Neuronal stem cell (in vitro differentiated cells): ENCODE results near the gene VDAC1.

Source experiments
- DNase-seq: peaks from one replicate; pipeline ENCODE4 v3.0.0-alpha.2; 2013; ENCODE audit warnings: low spot score
- H2AFZ ChIP-seq: one replicate; pipeline ENCODE4 v1.6.1; 2013; ENCODE audit warnings: mild to moderate bottlenecking, low read length, inconsistent platforms
- H2AK5ac ChIP-seq: 2 replicates; pipeline ENCODE4 v1.6.1; 2013; ENCODE audit warnings: low read depth, mild to moderate bottlenecking, inconsistent platforms, low read length, moderate library complexity, mixed read lengths
- H2BK120ac ChIP-seq: 2 replicates; pipeline ENCODE4 v1.6.1; 2013; ENCODE audit warnings: low read depth, mild to moderate bottlenecking, inconsistent platforms, low read length, moderate library complexity, mixed read lengths
- H2BK12ac ChIP-seq: one replicate; pipeline ENCODE4 v1.6.1; 2013; ENCODE audit warnings: low read length, inconsistent platforms
- H2BK15ac ChIP-seq: 2 replicates; pipeline ENCODE4 v1.6.1; 2013; ENCODE audit warnings: mild to moderate bottlenecking, low read length, inconsistent platforms, mixed read lengths
- H2BK5ac ChIP-seq: one replicate; pipeline ENCODE4 v1.6.1; 2013; ENCODE audit warnings: inconsistent platforms, mild to moderate bottlenecking, low read length, moderate library complexity
- H3K14ac ChIP-seq: one replicate; pipeline ENCODE4 v1.6.1; 2013; ENCODE audit warnings: low read length, inconsistent platforms
- H3K18ac ChIP-seq: 2 replicates; pipeline ENCODE4 v1.6.1; 2013; ENCODE audit warnings: low read length, inconsistent platforms
- H3K23ac ChIP-seq: 2 replicates; pipeline ENCODE4 v1.6.1; 2013; ENCODE audit warnings: low read depth, mild to moderate bottlenecking, mixed read lengths, low read length, inconsistent platforms; ENCODE audit not compliant: poor library complexity
- H3K27ac ChIP-seq: replicated peaks from 3 replicates; pipeline ENCODE4 v1.5.1; 2013; ENCODE audit warnings: low read length, inconsistent platforms
- H3K27me3 ChIP-seq, 3 experiments: 2 replicates each; pipeline ENCODE4 v1.6.1; 2013; ENCODE audit warnings: low read length in 3 of 3, mild to moderate bottlenecking in 2 of 3, inconsistent platforms in 1 of 3, low read depth in 1 of 3, mixed read lengths in 1 of 3, moderate library complexity in 1 of 3; ENCODE audit not compliant: control insufficient read depth in 3 of 3, insufficient read depth in 3 of 3
- H3K36me3 ChIP-seq, 2 donors: replicated peaks in 1 of 2; 2 replicates each; pipeline ENCODE4 v1.6.1; 2013; ENCODE audit warnings: low read length in 2 of 2; ENCODE audit not compliant: control insufficient read depth in 2 of 2, insufficient read depth in 2 of 2
- H3K4ac ChIP-seq: 2 replicates; pipeline ENCODE4 v1.6.1; 2013; ENCODE audit warnings: inconsistent platforms, mild to moderate bottlenecking, low read length, moderate library complexity
- H3K4me1 ChIP-seq, 2 donors: 1 replicate in 1 of 2; 2 replicates in 1 of 2; pipeline ENCODE4 v1.6.1; 2013; ENCODE audit warnings: low read length in 2 of 2, low read depth in 1 of 2; ENCODE audit not compliant: control insufficient read depth in 2 of 2, insufficient read depth in 1 of 2
- H3K4me2 ChIP-seq: one replicate; pipeline ENCODE4 v1.6.1; 2013; ENCODE audit warnings: mild to moderate bottlenecking, low read length, inconsistent platforms; ENCODE audit not compliant: insufficient read depth, poor library complexity, severe bottlenecking
- H3K4me3 ChIP-seq, 2 donors: 2 replicates each; pipeline ENCODE4 v1.5.1; 2013; ENCODE audit warnings: low read length in 2 of 2, mild to moderate bottlenecking in 2 of 2, inconsistent platforms in 1 of 2, moderate library complexity in 1 of 2
- H3K79me1 ChIP-seq: one replicate; pipeline ENCODE4 v1.6.1; 2013; ENCODE audit warnings: low read depth, mild to moderate bottlenecking, inconsistent platforms, low read length, moderate library complexity
- H3K9ac ChIP-seq: one replicate; pipeline ENCODE4 v1.6.1; 2013; ENCODE audit warnings: mild to moderate bottlenecking, low read depth, low read length, inconsistent platforms; ENCODE audit not compliant: poor library complexity
- H3K9me3 ChIP-seq, 2 donors: replicated peaks in 1 of 2; 2 replicates each; pipeline versions ENCODE3 to v1.6.1; 2013; ENCODE audit warnings: low read length in 2 of 2, mild to moderate bottlenecking in 2 of 2, inconsistent platforms in 1 of 2, low read depth in 1 of 2, mixed read lengths in 1 of 2, moderate library complexity in 1 of 2; ENCODE audit not compliant: control insufficient read depth in 2 of 2, insufficient read depth in 1 of 2
- H4K8ac ChIP-seq: one replicate; pipeline ENCODE4 v1.6.1; 2013; ENCODE audit warnings: low read depth, mild to moderate bottlenecking, inconsistent platforms, low read length, moderate library complexity
- H4K91ac ChIP-seq: one replicate; pipeline ENCODE4 v1.6.1; 2013; ENCODE audit warnings: low read length, low read depth, mild to moderate bottlenecking, inconsistent platforms; ENCODE audit not compliant: poor library complexity
- WGBS, 2 donors: extraction: QIAGEN DNeasy Blood & Tissue Kit; methylation state at CpG; one replicate each; pipeline ENCODE4 v1.1.7; 2013; ENCODE audit warnings: missing lambda C conversion rate in 2 of 2, mixed read lengths in 1 of 2; ENCODE audit not compliant: insufficient read length in 2 of 2, insufficient replicate concordance in 1 of 2; ENCODE audit errors: extremely low coverage in 2 of 2; 5-methylcytosine and 5-hydroxymethylcytosine counted together

Gene VDAC1

GRCh38 chr5:134001938-134002731 is 2.6 kb downstream of the VDAC1 start:
- no peak overlapping the region for H2BK15ac ChIP-seq
- H2BK12ac ChIP-seq: no peak overlapping the region
- DNase-seq: no peak
- H3K27me3 ChIP-seq: no peaks in the 10 kb centered on the region
- no peak overlapping the region for H3K23ac ChIP-seq
- WGBS, 2 donors: no CpG with 5 or more reads among the region's 13 CpGs
- no peaks in the 10 kb centered on the region for H3K9me3 ChIP-seq
- H3K18ac ChIP-seq: no peak overlapping the region
- H3K36me3 ChIP-seq: peaks cover 6 to 39% of the 10 kb centered on the region in 2 donors
- H2AFZ ChIP-seq: no peak overlapping the region
- no peak overlapping the region for H2AK5ac ChIP-seq
- H3K14ac ChIP-seq: no peak overlapping the region
- no peak overlapping the region for H2BK120ac ChIP-seq
- no peak overlapping the region for H3K4ac ChIP-seq
- H3K4me1 ChIP-seq: peaks cover 14 to 16% of the 10 kb centered on the region in 2 donors
- H2BK5ac ChIP-seq: no peak overlapping the region
- no peak overlapping the region for H3K9ac ChIP-seq
- H4K8ac ChIP-seq: no peak overlapping the region
- H3K27ac ChIP-seq: no peak overlapping the region
- peaks cover 10% of the 10 kb centered on the region for H3K79me1 ChIP-seq
- no peak overlapping the region for H3K4me2 ChIP-seq
- H4K91ac ChIP-seq: no peak overlapping the region
- peak overlapping the region in 1 of 2 donors; percentile 96 for H3K4me3 ChIP-seq

- Histone ChIP-seq H3K27me3 (no peaks in the 10 kb centered on the region), H3K23ac (no peak overlapping the region), H3K4me2 (no peak overlapping the region), H3K9me3 (no peaks in the 10 kb centered on the region), H3K79me1 (peaks cover 15% of the 10 kb centered on the region), H2BK15ac (no peak overlapping the region), H3K27ac (no peak overlapping the region), H3K36me3 (peaks cover 6 to 39% of the 10 kb centered on the region in 2 donors), H2AK5ac (no peak overlapping the region), H2BK12ac (no peak overlapping the region), H3K4me3 (no peak overlapping the region), H4K8ac (no peak overlapping the region), H3K9ac (no peak overlapping the region), H2AFZ (no peak overlapping the region), H3K14ac (no peak overlapping the region), H3K4me1 (peaks cover 15 to 17% of the 10 kb centered on the region in 2 donors), H3K4ac (no peak overlapping the region), H3K18ac (no peak overlapping the region), H4K91ac (no peak overlapping the region), H2BK5ac (peak overlapping the region; percentile 14), H2BK120ac (no peak overlapping the region)
- WGBS, 2 donors: no CpG with 5 or more reads among the region's 10 CpGs
- DNase-seq: no peak
Observed at GRCh38 chr5:134000696-134001453, 3.9 kb downstream of the VDAC1 start.

- Histone ChIP-seq H3K9ac (no peak overlapping the region), H3K4ac (no peak overlapping the region), H3K36me3 (peaks cover 6 to 39% of the 10 kb centered on the region in 2 donors), H3K79me1 (peaks cover 15% of the 10 kb centered on the region), H3K14ac (peak overlapping the region; percentile 78), H2BK15ac (no peak overlapping the region), H4K91ac (no peak overlapping the region), H3K4me3 (no peak overlapping the region), H3K27ac (no peak overlapping the region), H3K27me3 (no peaks in the 10 kb centered on the region), H3K4me1 (peaks cover 17 to 18% of the 10 kb centered on the region in 2 donors), H2BK12ac (no peak overlapping the region), H2BK120ac (no peak overlapping the region), H4K8ac (no peak overlapping the region), H2BK5ac (no peak overlapping the region), H2AFZ (no peak overlapping the region), H3K9me3 (no peaks in the 10 kb centered on the region), H3K18ac (no peak overlapping the region), H2AK5ac (no peak overlapping the region), H3K4me2 (no peak overlapping the region), H3K23ac (no peak overlapping the region)
- WGBS, 2 donors: no CpG with 5 or more reads among the region's 5 CpGs
- no peak for DNase-seq
Observed at GRCh38 chr5:134000091-134000511, 4.7 kb downstream of the VDAC1 start.

GRCh38 chr5:133998807-133999206 is 6.0 kb downstream of the VDAC1 start:
- Histone ChIP-seq H3K27me3 (no peaks in the 10 kb centered on the region), H3K4me3 (no peak overlapping the region), H2BK12ac (no peak overlapping the region), H3K4me1 (peaks cover 17 to 20% of the 10 kb centered on the region in 2 donors), H3K23ac (no peak overlapping the region), H3K9me3 (no peaks in the 10 kb centered on the region), H2AFZ (no peak overlapping the region), H3K4ac (no peak overlapping the region), H2BK120ac (no peak overlapping the region), H3K79me1 (peaks cover 15% of the 10 kb centered on the region), H2BK15ac (no peak overlapping the region), H2BK5ac (no peak overlapping the region), H3K27ac (no peak overlapping the region), H3K18ac (no peak overlapping the region), H4K8ac (no peak overlapping the region), H3K14ac (no peak overlapping the region), H3K4me2 (no peak overlapping the region), H3K9ac (no peak overlapping the region), H4K91ac (no peak overlapping the region), H3K36me3 (peaks cover 6 to 39% of the 10 kb centered on the region in 2 donors), H2AK5ac (no peak overlapping the region)
- no peak for DNase-seq
- WGBS, 2 donors: no CpG with 5 or more reads among the region's 7 CpGs
